IMR-90 (cell line): ENCODE data around the gene CATSPER1. TPM values are rescaled to one million over a fixed set of nuclear protein-coding genes. Genes with fewer than 3 reads are reported as not detected.

ENCODE experiments used
- ATAC-seq: fragments of 200-7000 bp; cut with Tn5 transposase; 2 replicates; pipeline ENCODE4 v1.9.1; 2020; ENCODE audit warnings: low read depth, mild to moderate bottlenecking, moderate library complexity
- BruUV-seq: library from RNA; stranded (reverse); fragments of 400-500 nt; replicated peaks from 2 replicates; lab custom pipeline; 2021; lab: Mats Ljungman, UMichigan
- CTCF ChIA-PET: fragments of 300-600 bp; formaldehyde crosslinking; extraction: SDS; loops from one replicate; lab custom pipeline; 2021; ENCODE audit warnings: antibody characterized with exemption; lab: Yijun Ruan, JAX
- POLR2A ChIA-PET: fragments of 300-600 bp; sonication (Branson Sonifier 250); formaldehyde crosslinking; loops from one replicate; lab custom pipeline; 2022; ENCODE audit warnings: antibody characterized with exemption; ENCODE audit not compliant: unreplicated experiment; lab: Charles Lee
- DNase-seq: peaks from one replicate; pipeline ENCODE4 v3.0.0; 2013
- H2AFZ ChIP-seq: replicated peaks from 2 replicates; pipeline ENCODE3; 2013; ENCODE audit warnings: low read length, mild to moderate bottlenecking; ENCODE audit not compliant: poor library complexity
- H2AK5ac ChIP-seq: 2 replicates; pipeline ENCODE4 v1.6.1; 2013; ENCODE audit warnings: low read depth, low read length, inconsistent platforms
- H2AK9ac ChIP-seq: replicated peaks from 2 replicates; pipeline ENCODE3; 2013; ENCODE audit warnings: mild to moderate bottlenecking, low read depth, low read length, moderate library complexity; ENCODE audit not compliant: poor library complexity
- H2BK120ac ChIP-seq: 2 replicates; pipeline ENCODE4 v1.6.1; 2013; ENCODE audit warnings: low read depth, low read length, inconsistent platforms
- H2BK15ac ChIP-seq: 3 replicates; pipeline ENCODE4 v1.6.1; 2013; ENCODE audit warnings: low read depth, low read length, inconsistent platforms
- H2BK20ac ChIP-seq: 2 replicates; pipeline ENCODE4 v1.6.1; 2013; ENCODE audit warnings: low read depth, mild to moderate bottlenecking, inconsistent platforms, low read length, moderate library complexity
- H2BK5ac ChIP-seq: 2 replicates; pipeline ENCODE4 v1.6.1; 2013; ENCODE audit warnings: mild to moderate bottlenecking, low read depth, low read length, inconsistent platforms; ENCODE audit not compliant: poor library complexity, severe bottlenecking
- H3K14ac ChIP-seq: replicated peaks from 2 replicates; pipeline ENCODE4 v1.6.1; 2013; ENCODE audit warnings: low read depth, low read length, inconsistent platforms
- H3K18ac ChIP-seq: 2 replicates; pipeline ENCODE4 v1.6.1; 2013; ENCODE audit warnings: low read depth, low read length, control low read depth
- H3K23ac ChIP-seq: 2 replicates; pipeline ENCODE4 v1.6.1; 2013; ENCODE audit warnings: low read depth, low read length, inconsistent platforms
- H3K27ac ChIP-seq: 2 replicates; pipeline ENCODE4 v1.5.1; 2013; ENCODE audit warnings: mild to moderate bottlenecking, control low read depth, low read length; ENCODE audit not compliant: insufficient read depth
- H3K27me3 ChIP-seq: 2 replicates; pipeline ENCODE4 v1.6.1; 2013; ENCODE audit warnings: low read length; ENCODE audit not compliant: control insufficient read depth, insufficient read depth
- H3K36me3 ChIP-seq: 2 replicates; pipeline ENCODE4 v1.6.1; 2013; ENCODE audit warnings: low read length, mixed read lengths; ENCODE audit not compliant: control insufficient read depth, insufficient read depth
- H3K4ac ChIP-seq: 2 replicates; pipeline ENCODE4 v1.6.1; 2013; ENCODE audit warnings: low read depth, low read length, inconsistent platforms
- H3K4me1 ChIP-seq: 2 replicates; pipeline ENCODE4 v1.6.1; 2013; ENCODE audit warnings: low read length, mixed read lengths; ENCODE audit not compliant: control insufficient read depth, insufficient read depth
- H3K4me2 ChIP-seq: 2 replicates; pipeline ENCODE4 v1.6.1; 2013; ENCODE audit warnings: low read depth, mild to moderate bottlenecking, control low read depth, low read length, moderate library complexity
- H3K4me3 ChIP-seq: 2 replicates; pipeline ENCODE4 v1.5.1; 2013; ENCODE audit warnings: low read depth, mild to moderate bottlenecking, control low read depth, low read length, moderate library complexity; ENCODE audit not compliant: insufficient read depth
- H3K56ac ChIP-seq: 2 replicates; pipeline ENCODE4 v1.6.1; 2013; ENCODE audit warnings: low read length, inconsistent platforms; ENCODE audit not compliant: insufficient read depth; ENCODE audit errors: extremely low read depth
- H3K79me1 ChIP-seq, 2 experiments: 2 replicates each; pipeline ENCODE4 v1.6.1; 2013; ENCODE audit warnings: low read length in 2 of 2, inconsistent platforms in 1 of 2, low read depth in 1 of 2
- H3K9ac ChIP-seq: 2 replicates; pipeline ENCODE4 v1.6.1; 2013; ENCODE audit warnings: low read depth, low read length, control low read depth
- H3K9me1 ChIP-seq: 2 replicates; pipeline ENCODE4 v1.6.1; 2013; ENCODE audit warnings: low read length, inconsistent platforms; ENCODE audit not compliant: insufficient read depth
- H3K9me3 ChIP-seq: 2 replicates; pipeline ENCODE4 v1.6.1; 2013; ENCODE audit warnings: low read length; ENCODE audit not compliant: control insufficient read depth, insufficient read depth
- H4K20me1 ChIP-seq: 2 replicates; pipeline ENCODE4 v1.6.1; 2013; ENCODE audit warnings: low read length, inconsistent platforms; ENCODE audit not compliant: insufficient read depth
- H4K5ac ChIP-seq: 2 replicates; pipeline ENCODE4 v1.6.1; 2013; ENCODE audit warnings: mild to moderate bottlenecking, low read depth, low read length, control low read depth
- H4K8ac ChIP-seq, 2 experiments: 2 replicates each; pipeline ENCODE4 v1.6.1; 2013; ENCODE audit warnings: low read depth in 2 of 2, low read length in 2 of 2, control low read depth in 1 of 2, inconsistent platforms in 1 of 2
- H4K91ac ChIP-seq: 2 replicates; pipeline ENCODE4 v1.6.1; 2013; ENCODE audit warnings: low read depth, low read length, inconsistent platforms; ENCODE audit not compliant: insufficient read depth
- BHLHE40 ChIP-seq: fragments of 150-350 bp; IDR thresholded peaks from 2 replicates; pipeline ENCODE4 v1.6.1; 2016; ENCODE audit warnings: mild to moderate bottlenecking, low read depth, low read length
- CEBPB ChIP-seq: IDR thresholded peaks from 2 replicates; pipeline ENCODE4 v1.6.1; 2012; ENCODE audit warnings: low read depth, low read length, improper control_type of control experiment
- CHD1 ChIP-seq: IDR thresholded peaks from 2 replicates; pipeline ENCODE4 v1.6.1; 2012; ENCODE audit warnings: low read depth, low read length, improper control_type of control experiment
- CTCF ChIP-seq: conservative IDR thresholded peaks from 2 replicates; pipeline ENCODE4 v1.5.1; 2012; ENCODE audit warnings: mild to moderate bottlenecking, low read depth, low read length, improper control_type of control experiment
- ELK1 ChIP-seq: fragments of 150-350 bp; IDR thresholded peaks from 2 replicates; pipeline ENCODE4 v1.6.1; 2016; ENCODE audit warnings: low read depth, mild to moderate bottlenecking, low read length, moderate library complexity, borderline replicate concordance
- FOS ChIP-seq: fragments of 150-350 bp; IDR thresholded peaks from 2 replicates; pipeline ENCODE4 v1.6.1; 2016; ENCODE audit warnings: low read depth, low read length
- MAFK ChIP-seq: IDR thresholded peaks from 2 replicates; pipeline ENCODE4 v1.6.1; 2012; ENCODE audit warnings: low read depth, low read length, improper control_type of control experiment
- MAZ ChIP-seq: IDR thresholded peaks from 2 replicates; pipeline ENCODE4 v1.6.1; 2012; ENCODE audit warnings: low read depth, mild to moderate bottlenecking, low read length, improper control_type of control experiment, moderate library complexity, borderline replicate concordance
- MXI1 ChIP-seq: IDR thresholded peaks from 2 replicates; pipeline ENCODE4 v1.6.1; 2012; ENCODE audit warnings: low read depth, mild to moderate bottlenecking, low read length, moderate library complexity, borderline replicate concordance
- NFE2L2 ChIP-seq: fragments of 150-350 bp; IDR thresholded peaks from 2 replicates; pipeline ENCODE4 v1.6.1; 2016; ENCODE audit warnings: low read depth, mild to moderate bottlenecking, low read length
- POLR2A ChIP-seq: IDR thresholded peaks from 2 replicates; pipeline ENCODE4 v1.6.1; 2012; ENCODE audit warnings: mild to moderate bottlenecking, low read depth, low read length
- RAD21 ChIP-seq: IDR thresholded peaks from 2 replicates; pipeline ENCODE4 v1.6.1; 2012; ENCODE audit warnings: low read length, improper control_type of control experiment
- RCOR1 ChIP-seq: IDR thresholded peaks from 2 replicates; pipeline ENCODE4 v1.6.1; 2012; ENCODE audit warnings: mild to moderate bottlenecking, low read length, improper control_type of control experiment; ENCODE audit not compliant: insufficient replicate concordance
- RFX5 ChIP-seq: IDR thresholded peaks from 2 replicates; pipeline ENCODE4 v1.8.0; 2012; ENCODE audit warnings: low read depth, mild to moderate bottlenecking, low read length, moderate library complexity
- SMC3 ChIP-seq: fragments of 150-350 bp; IDR thresholded peaks from 2 replicates; pipeline ENCODE4 v1.6.1; 2016; ENCODE audit warnings: low read depth, mild to moderate bottlenecking, antibody characterized with exemption, low read length, moderate library complexity
- USF2 ChIP-seq: fragments of 150-350 bp; IDR thresholded peaks from 2 replicates; pipeline ENCODE4 v1.6.1; 2017; ENCODE audit warnings: mild to moderate bottlenecking, antibody characterized with exemption, low read length, low read depth
- WGBS, 2 experiments: methylation state at CpG; one replicate each; pipeline versions ENCODE4 v1.1.5 to v1.1.7; 2013; ENCODE audit warnings: missing lambda C conversion rate in 2 of 2; ENCODE audit not compliant: insufficient read length in 1 of 2; ENCODE audit errors: extremely low coverage in 2 of 2; 5-methylcytosine and 5-hydroxymethylcytosine counted together
- dilution Hi-C: fragments of 300-500 bp; cut with HindIII; formaldehyde crosslinking; loops from one replicate; pipeline ENCODE4 v1.14.3; 2018; ENCODE audit warnings: low sequenced_read_pairs; ENCODE audit not compliant: unreplicated experiment
- in situ Hi-C: fragments of 300-500 bp; cut with MboI; formaldehyde crosslinking; loops from 3 replicates; pipeline ENCODE4 v1.14.3; 2019; ENCODE audit warnings: low sequenced_read_pairs, inconsistent platforms, mixed read lengths
- intact Hi-C: fragments of 100-400 bp; cut with micrococcal nuclease; formaldehyde crosslinking; loops from 2 replicates; pipeline ENCODE4 v1.10.0; 2022
- polyA plus RNA-seq, 3 experiments: library from polyadenylated mRNA; depleted of rRNA; stranded (reverse); fragments of >200 nt; gene quantifications; 2 replicates each; pipeline ENCODE4 v1.2.3, GENCODE V29; 2012; ENCODE audit warnings: low replicate concordance in 1 of 3
- total RNA-seq: library from RNA; depleted of rRNA; stranded (reverse); fragments of >200 nt; gene quantifications from 2 replicates; pipeline ENCODE4 v1.2.3, GENCODE V29; 2012

Gene CATSPER1
- total and polyA plus RNA-seq, 2 of the 4 experiments (the other 2 are of a cell fraction), result 0.18 to 0.91 TPM

- no peak overlapping the region for H3K27ac ChIP-seq
- POLR2A ChIA-PET, result no interaction called here
- no peaks in the 10 kb centered on the region; the same call in 1 of the 2 replicates for H4K20me1 ChIP-seq
- DNase-seq, result no peak
- no peak for TF ChIP-seq USF2
- TF ChIP-seq POLR2A, result no peak
- no peak for TF ChIP-seq NFE2L2
- no peak for TF ChIP-seq RCOR1
- no peak for TF ChIP-seq CHD1
- TF ChIP-seq ELK1, result no peak
- no peak for TF ChIP-seq CTCF
- no peak for TF ChIP-seq CEBPB
- TF ChIP-seq SMC3, result no peak
- TF ChIP-seq BHLHE40, result no peak
- no peak for TF ChIP-seq RFX5
- TF ChIP-seq MAZ, result no peak
- no peak for TF ChIP-seq FOS
- TF ChIP-seq MXI1, result no peak
- TF ChIP-seq MAFK, result no peak
- no peak for TF ChIP-seq RAD21
- H2BK120ac ChIP-seq, result no peak overlapping the region
- no peak overlapping the region for H2AFZ ChIP-seq
- H3K4me1 ChIP-seq, result peaks cover 18% of the 10 kb centered on the region
- ATAC-seq, result no peak
- H3K4ac ChIP-seq, result no peak overlapping the region
- H2AK9ac ChIP-seq, result no peak overlapping the region
- H3K4me2 ChIP-seq, result no peak overlapping the region
- no peak overlapping the region for H3K9ac ChIP-seq
- peaks cover 0 to 3% of the 10 kb centered on the region in 2 experiments; a peak in 1 of 4 replicates for H3K79me1 ChIP-seq
- H3K23ac ChIP-seq, result no peak overlapping the region
- no TSS peak for BruUV-seq
- H2BK15ac ChIP-seq, result no peak overlapping the region
- H3K56ac ChIP-seq, result no peak overlapping the region
- peaks cover 4% of the 10 kb centered on the region; the same call in 1 of the 2 replicates for H3K27me3 ChIP-seq
- dilution Hi-C loops (no loop called here), in situ Hi-C loops (no loop called here), intact Hi-C loops (no loop called here)
- H2BK5ac ChIP-seq, result no peak overlapping the region
- H3K9me1 ChIP-seq, result peaks cover 27% of the 10 kb centered on the region
- WGBS, 2 experiments, result 92% methylated on average over 4 of the region's 10 CpGs; no CpG with 5 or more reads in 1 of the 2 experiments
- no peak overlapping the region for H3K14ac ChIP-seq
- no peaks in the 10 kb centered on the region for H3K36me3 ChIP-seq
- H2AK5ac ChIP-seq, result no peak overlapping the region
- H3K4me3 ChIP-seq, result no peak overlapping the region
- no peak overlapping the region for H3K18ac ChIP-seq
- H4K91ac ChIP-seq, result no peak overlapping the region
- CTCF ChIA-PET, result no interaction called here
- H2BK20ac ChIP-seq, result no peak overlapping the region
- H4K8ac ChIP-seq, result no peak overlapping the region
- H4K5ac ChIP-seq, result no peak overlapping the region
- no peaks in the 10 kb centered on the region for H3K9me3 ChIP-seq
Observed at GRCh38 chr11:66016793-66017177, 9.5 kb downstream of the CATSPER1 start.
